NCI-H345 treated with DMSO at 0.1 percent for 48 hours (cell line): ENCODE data around the gene FARP1.
A peak's percentile ranks its signal among the peaks of the same experiment; 100 is the strongest.
"Not testable (repeated sequence)": the region's sequence is repeated elsewhere in the genome, so short reads cannot be mapped to it uniquely, and the experiment has no call there.

Experiments
- DNase-seq: peaks from one replicate; lab custom pipeline; 2025; ENCODE audit not compliant: unreplicated experiment; lab: John Stamatoyannopoulos, UW

Gene FARP1

GRCh38 chr13:98225036-98225940 lies 82.4 kb downstream of the FARP1 start:
- no peak for DNase-seq

- no peak for DNase-seq
These were observed 83.6 kb downstream of the FARP1 start for GRCh38 chr13:98226496-98226895.

GRCh38 chr13:98228661-98229341 lies 85.9 kb downstream of the FARP1 start:
- no peak for DNase-seq

GRCh38 chr13:98230762-98231161 lies 87.9 kb downstream of the FARP1 start:
- DNase-seq: not testable (repeated sequence)

- no peak for DNase-seq
These were observed 89.6 kb downstream of the FARP1 start for GRCh38 chr13:98232456-98232855.

- DNase-seq: no peak
These were observed 90.2 kb downstream of the FARP1 start for GRCh38 chr13:98233127-98233526.

GRCh38 chr13:98234348-98234747 lies 91.5 kb downstream of the FARP1 start:
- no peak for DNase-seq

- no peak for DNase-seq
These were observed 93.3 kb downstream of the FARP1 start for GRCh38 chr13:98236197-98236596.

GRCh38 chr13:98237331-98237730 lies 94.4 kb downstream of the FARP1 start:
- no peak for DNase-seq

GRCh38 chr13:98239162-98240076 lies 96.5 kb downstream of the FARP1 start:
- DNase-seq: peak; percentile 62

- DNase-seq: no peak
These were observed 97.2 kb downstream of the FARP1 start for GRCh38 chr13:98240135-98240534.

GRCh38 chr13:98240974-98241373 lies 98.1 kb downstream of the FARP1 start:
- no peak for DNase-seq

- no peak for DNase-seq
These were observed 99.1 kb downstream of the FARP1 start for GRCh38 chr13:98241976-98242375.

GRCh38 chr13:98242403-98242802 lies 99.5 kb downstream of the FARP1 start:
- no peak for DNase-seq

- no peak for DNase-seq
These were observed 101.0 kb downstream of the FARP1 start for GRCh38 chr13:98243929-98244272.

GRCh38 chr13:98246538-98247172 lies 103.8 kb downstream of the FARP1 start:
- DNase-seq: no peak

GRCh38 chr13:98251708-98252107 lies 108.8 kb downstream of the FARP1 start:
- DNase-seq: no peak

GRCh38 chr13:98252931-98253470 lies 110.1 kb downstream of the FARP1 start:
- no peak for DNase-seq

GRCh38 chr13:98253526-98253925 lies 110.6 kb downstream of the FARP1 start:
- no peak for DNase-seq

GRCh38 chr13:98254513-98254912 lies 111.6 kb downstream of the FARP1 start:
- no peak for DNase-seq

- no peak for DNase-seq
These were observed 115.3 kb downstream of the FARP1 start for GRCh38 chr13:98258226-98258625.
